Pons (tissue), 1 donor: Measurements from ENCODE around the gene MAOB.

Experiments
- DNase-seq: peaks from one replicate; pipeline ENCODE4 v3.0.0-alpha.2; 2016; ENCODE audit warnings: low spot score

MAOB gene

GRCh38 chrX:43860646-43861370 is 21.4 kb downstream of the MAOB start:
- DNase-seq: no peak

GRCh38 chrX:43853225-43853828 is 28.9 kb downstream of the MAOB start:
- no peak for DNase-seq

- no peak for DNase-seq
Measured at GRCh38 chrX:43850629-43851028, 31.6 kb downstream of the MAOB start.

GRCh38 chrX:43849173-43849572 is 33.1 kb downstream of the MAOB start:
- DNase-seq: no peak

- DNase-seq: no peak
Measured at GRCh38 chrX:43847352-43847751, 34.9 kb downstream of the MAOB start.

- no peak for DNase-seq
Measured at GRCh38 chrX:43846558-43846957, 35.7 kb downstream of the MAOB start.

- DNase-seq: no peak
Measured at GRCh38 chrX:43845776-43846175, 36.5 kb downstream of the MAOB start.

GRCh38 chrX:43840265-43840664 is 42.0 kb downstream of the MAOB start:
- no peak for DNase-seq

GRCh38 chrX:43836435-43837184 is 45.6 kb downstream of the MAOB start:
- DNase-seq: peak; percentile 33

GRCh38 chrX:43835559-43835958 is 46.7 kb downstream of the MAOB start:
- no peak for DNase-seq

- DNase-seq: no peak
Measured at GRCh38 chrX:43827791-43828190, 54.5 kb downstream of the MAOB start.

GRCh38 chrX:43822014-43822413 is 60.2 kb downstream of the MAOB start:
- peak; percentile 9 for DNase-seq

GRCh38 chrX:43817444-43817843 is 64.8 kb downstream of the MAOB start:
- DNase-seq: no peak

GRCh38 chrX:43815209-43815608 is 67.0 kb downstream of the MAOB start:
- no peak for DNase-seq

- no peak for DNase-seq
Measured at GRCh38 chrX:43813898-43814297, 68.4 kb downstream of the MAOB start.

- no peak for DNase-seq
Measured at GRCh38 chrX:43813319-43813718, 68.9 kb downstream of the MAOB start.

- DNase-seq: no peak
Measured at GRCh38 chrX:43809463-43809862, 72.8 kb downstream of the MAOB start.

- DNase-seq: no peak
Measured at GRCh38 chrX:43808231-43808630, 74.0 kb downstream of the MAOB start.

- DNase-seq: no peak
Measured at GRCh38 chrX:43805579-43805978, 76.7 kb downstream of the MAOB start.

- no peak for DNase-seq
Measured at GRCh38 chrX:43804021-43804420, 78.2 kb downstream of the MAOB start.

GRCh38 chrX:43785930-43786591 is 96.2 kb downstream of the MAOB start:
- DNase-seq: no peak

GRCh38 chrX:43758044-43758443 is 124.2 kb downstream of the MAOB start:
- no peak for DNase-seq

GRCh38 chrX:43756076-43756475 is 126.2 kb downstream of the MAOB start:
- DNase-seq: no peak
